ENCODE results near the gene CSGALNACT2. TPM values are rescaled to one million over a fixed set of nuclear protein-coding genes. Genes with fewer than 3 reads are reported as not detected.

Gene CSGALNACT2
- total and polyA plus RNA-seq, 2 donors (not counting 1 experiment from before 2014, with no cell fraction given): 10.9 to 24.0 TPM

DNA sequence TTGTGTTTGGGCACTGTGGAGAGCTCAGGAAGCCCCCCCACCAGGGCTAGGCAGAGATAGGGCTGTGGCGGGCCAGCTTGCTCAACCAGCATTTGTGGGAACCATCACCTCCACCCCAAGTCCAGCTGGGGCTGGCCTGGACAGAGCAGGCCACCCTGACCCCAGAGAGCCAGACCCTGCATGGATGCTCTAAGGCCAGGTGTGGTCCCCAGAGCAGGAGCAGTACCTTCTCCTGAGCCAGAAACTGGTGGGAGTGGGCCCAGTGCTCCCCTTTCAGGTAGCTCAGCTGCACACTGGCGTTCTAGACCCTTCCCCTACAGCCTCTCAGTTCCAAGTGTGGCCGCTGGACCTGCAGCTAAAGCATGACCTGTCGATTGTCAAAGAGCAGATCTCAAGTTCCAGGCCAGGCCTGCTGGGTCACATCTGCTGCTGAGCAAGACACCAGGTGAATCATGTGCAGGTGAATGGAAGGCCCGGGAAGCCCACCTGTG is 71.5 kb downstream of the CSGALNACT2 start:
- Histone ChIP-seq H3K4me2 (replicated peaks; ENCODE audit: low read depth, low read length, poor library complexity, severe bottlenecking) (no peak overlapping the region), H3K79me2 (ENCODE audit: control insufficient read depth, insufficient read depth, low read length) (no peaks in the 10 kb centered on the region), H3K27me3 (replicated peaks in 1 of 4; ENCODE audit: control extremely low read depth in 1 of 4, control insufficient read depth in 3 of 4, insufficient read depth in 4 of 4, low read length in 3 of 4) (no peaks in the 10 kb centered on the region), H3K27ac (ENCODE audit: low read length in 2 of 2) (no peak overlapping the region), H2AFZ (ENCODE audit: insufficient read depth, low read depth, low read length, poor library complexity, severe bottlenecking) (no peak overlapping the region), H3K9ac (ENCODE audit: low read length) (no peak overlapping the region), H3K9me3 (ENCODE audit: control extremely low read depth in 1 of 3, control insufficient read depth in 2 of 3, insufficient read depth in 1 of 3, low read length in 2 of 3) (no peaks in the 10 kb centered on the region), H3K36me3 (replicated peaks in 1 of 2; ENCODE audit: control extremely low read depth in 1 of 2, control insufficient read depth in 1 of 2, extremely low read depth in 1 of 2, insufficient read depth in 2 of 2, low read length in 1 of 2) (no peaks in the 10 kb centered on the region), H3K4me1 (ENCODE audit: control insufficient read depth in 2 of 2, insufficient read depth in 2 of 2, low read length in 2 of 2) (no peaks in the 10 kb centered on the region), H4K20me1 (ENCODE audit: control insufficient read depth, insufficient read depth, low read length, poor library complexity, severe bottlenecking) (no peaks in the 10 kb centered on the region), H3K4me3 (ENCODE audit: control extremely low read depth in 1 of 5, extremely low read depth in 1 of 5, insufficient read depth in 1 of 5, low read depth in 2 of 5, low read length in 4 of 5) (no peak overlapping the region)
- Mint-ChIP-seq H3K9me3 (ENCODE audit: insufficient read depth) (no peaks in the 10 kb centered on the region), H3K4me1 (peaks cover 2% of the 10 kb centered on the region), H3K27ac (no peak overlapping the region), H3K4me3 (no peak overlapping the region), H3K27me3 (no peaks in the 10 kb centered on the region)
- POLR2A ChIA-PET: no interaction called here
- DNase-seq (no peak), ATAC-seq (ENCODE audit: low read depth) (no peak)
- intact Hi-C loops (cut with micrococcal nuclease): loop anchor here (5.0 kb wide), 1 partner anchor 138 kb away; no protein-coding TSS in a partner anchor
- CTCF ChIA-PET: no interaction called here
- WGBS (ENCODE audit: insufficient coverage): 88% methylated on average over 4 of the region's 5 CpGs
- TF ChIP-seq EZH2 (IDR thresholded peaks at IDR 0.05; ENCODE audit: borderline replicate concordance, insufficient read depth, low read depth, low read length, poor library complexity, severe bottlenecking): no peak
- TF ChIP-seq, protein P1, sequence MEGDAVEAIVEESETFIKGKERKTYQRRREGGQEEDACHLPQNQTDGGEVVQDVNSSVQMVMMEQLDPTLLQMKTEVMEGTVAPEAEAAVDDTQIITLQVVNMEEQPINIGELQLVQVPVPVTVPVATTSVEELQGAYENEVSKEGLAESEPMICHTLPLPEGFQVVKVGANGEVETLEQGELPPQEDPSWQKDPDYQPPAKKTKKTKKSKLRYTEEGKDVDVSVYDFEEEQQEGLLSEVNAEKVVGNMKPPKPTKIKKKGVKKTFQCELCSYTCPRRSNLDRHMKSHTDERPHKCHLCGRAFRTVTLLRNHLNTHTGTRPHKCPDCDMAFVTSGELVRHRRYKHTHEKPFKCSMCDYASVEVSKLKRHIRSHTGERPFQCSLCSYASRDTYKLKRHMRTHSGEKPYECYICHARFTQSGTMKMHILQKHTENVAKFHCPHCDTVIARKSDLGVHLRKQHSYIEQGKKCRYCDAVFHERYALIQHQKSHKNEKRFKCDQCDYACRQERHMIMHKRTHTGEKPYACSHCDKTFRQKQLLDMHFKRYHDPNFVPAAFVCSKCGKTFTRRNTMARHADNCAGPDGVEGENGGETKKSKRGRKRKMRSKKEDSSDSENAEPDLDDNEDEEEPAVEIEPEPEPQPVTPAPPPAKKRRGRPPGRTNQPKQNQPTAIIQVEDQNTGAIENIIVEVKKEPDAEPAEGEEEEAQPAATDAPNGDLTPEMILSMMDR (IDR thresholded peaks at IDR 0.05): no peak

DNA sequence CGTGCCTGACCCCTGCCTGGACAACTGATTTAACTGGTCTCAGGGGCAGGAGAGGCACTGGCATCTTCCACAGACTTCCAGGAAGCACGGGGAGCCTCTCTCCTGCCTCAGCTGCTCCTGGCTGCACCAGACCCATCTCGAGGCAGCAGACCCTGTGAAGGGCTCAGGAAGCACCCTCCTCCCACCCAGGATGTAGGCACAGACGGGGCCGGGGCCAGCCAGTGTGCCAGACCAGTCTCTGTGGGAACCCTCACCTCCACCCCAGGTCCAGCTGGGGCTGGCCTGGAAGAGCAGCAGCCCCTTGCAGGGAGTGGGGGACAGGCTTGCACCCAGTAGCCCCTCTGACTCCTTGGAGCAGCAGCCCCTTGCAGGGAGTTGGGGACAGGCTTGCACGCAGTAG is 72.3 kb downstream of the CSGALNACT2 start:
- Mint-ChIP-seq H3K4me3 (no peak overlapping the region), H3K4me1 (no peaks in the 10 kb centered on the region), H3K9me3 (ENCODE audit: insufficient read depth) (no peaks in the 10 kb centered on the region), H3K27me3 (peaks cover 1% of the 10 kb centered on the region), H3K27ac (no peak overlapping the region)
- Histone ChIP-seq H3K9ac (ENCODE audit: low read length) (no peak overlapping the region), H4K20me1 (ENCODE audit: control insufficient read depth, insufficient read depth, low read length, poor library complexity, severe bottlenecking) (no peaks in the 10 kb centered on the region), H3K27ac (ENCODE audit: low read length in 2 of 2) (no peak overlapping the region), H3K4me2 (replicated peaks; ENCODE audit: low read depth, low read length, poor library complexity, severe bottlenecking) (no peak overlapping the region), H3K36me3 (replicated peaks in 1 of 2; ENCODE audit: control extremely low read depth in 1 of 2, control insufficient read depth in 1 of 2, extremely low read depth in 1 of 2, insufficient read depth in 2 of 2, low read length in 1 of 2) (no peaks in the 10 kb centered on the region), H3K79me2 (ENCODE audit: control insufficient read depth, insufficient read depth, low read length) (no peaks in the 10 kb centered on the region), H3K27me3 (replicated peaks in 1 of 4; ENCODE audit: control extremely low read depth in 1 of 4, control insufficient read depth in 3 of 4, insufficient read depth in 4 of 4, low read length in 3 of 4) (no peaks in the 10 kb centered on the region), H2AFZ (ENCODE audit: insufficient read depth, low read depth, low read length, poor library complexity, severe bottlenecking) (no peak overlapping the region), H3K4me1 (ENCODE audit: control insufficient read depth in 2 of 2, insufficient read depth in 2 of 2, low read length in 2 of 2) (no peaks in the 10 kb centered on the region), H3K9me3 (ENCODE audit: control extremely low read depth in 1 of 3, control insufficient read depth in 2 of 3, insufficient read depth in 1 of 3, low read length in 2 of 3) (no peaks in the 10 kb centered on the region), H3K4me3 (ENCODE audit: control extremely low read depth in 1 of 5, extremely low read depth in 1 of 5, insufficient read depth in 1 of 5, low read depth in 2 of 5, low read length in 4 of 5) (no peak overlapping the region)
- intact Hi-C loops (cut with micrococcal nuclease): no loop called here
- 70% methylated on average over 6 of the region's 6 CpGs for WGBS (ENCODE audit: insufficient coverage)
- ChIA-PET CTCF (no interaction called here), POLR2A (interaction anchor here (0.7 kb wide), 1 partner anchor 210 kb away, joined by 3 read pairs; no protein-coding TSS in a partner anchor)
- no peak for ATAC-seq (ENCODE audit: low read depth)
- TF ChIP-seq, protein P1 (IDR thresholded peaks at IDR 0.05): no peak
- no peak for TF ChIP-seq EZH2 (IDR thresholded peaks at IDR 0.05; ENCODE audit: borderline replicate concordance, insufficient read depth, low read depth, low read length, poor library complexity, severe bottlenecking)
- DNase-seq: no peak

Measured in B cell (primary cell).